GM21619 (cell line): Measurements from ENCODE around the gene PLXNA4.
"Not testable (repeated sequence)": the region's sequence is repeated elsewhere in the genome, so short reads cannot be mapped to it uniquely, and the experiment has no call there.

Experiments
- ATAC-seq: cut with Tn5 transposase; IDR thresholded peaks from one replicate; pipeline ENCODE4 v1.9.1; 2021; ENCODE audit not compliant: unreplicated experiment

Gene PLXNA4

GRCh38 chr7:132187391-132187790 lies 388.9 kb downstream of the PLXNA4 start:
- ATAC-seq, result no peak

- no peak for ATAC-seq
Observed at GRCh38 chr7:132185150-132185549, 391.1 kb downstream of the PLXNA4 start.

GRCh38 chr7:132183781-132184380 lies 392.4 kb downstream of the PLXNA4 start:
- no peak for ATAC-seq

GRCh38 chr7:132182992-132183391 lies 393.3 kb downstream of the PLXNA4 start:
- ATAC-seq, result no peak

- no peak for ATAC-seq
Observed at GRCh38 chr7:132181946-132182685, 394.2 kb downstream of the PLXNA4 start.

GRCh38 chr7:132181371-132181770 lies 394.9 kb downstream of the PLXNA4 start:
- no peak for ATAC-seq

- ATAC-seq, result no peak
Observed at GRCh38 chr7:132180481-132180880, 395.8 kb downstream of the PLXNA4 start.

GRCh38 chr7:132179681-132180080 lies 396.6 kb downstream of the PLXNA4 start:
- ATAC-seq, result no peak

- no peak for ATAC-seq
Observed at GRCh38 chr7:132179080-132179430, 397.2 kb downstream of the PLXNA4 start.

GRCh38 chr7:132178402-132179079 lies 397.7 kb downstream of the PLXNA4 start:
- ATAC-seq, result not testable (repeated sequence)

GRCh38 chr7:132177708-132178401 lies 398.4 kb downstream of the PLXNA4 start:
- no peak for ATAC-seq

- ATAC-seq, result no peak
Observed at GRCh38 chr7:132176719-132177118, 399.6 kb downstream of the PLXNA4 start.

GRCh38 chr7:132171130-132171576 lies 405.1 kb downstream of the PLXNA4 start:
- ATAC-seq, result no peak

- ATAC-seq, result no peak
Observed at GRCh38 chr7:132169730-132170129, 406.5 kb downstream of the PLXNA4 start.

GRCh38 chr7:132168239-132168638 lies 408.0 kb downstream of the PLXNA4 start:
- no peak for ATAC-seq

- not testable (repeated sequence) for ATAC-seq
Observed at GRCh38 chr7:132165695-132166094, 410.6 kb downstream of the PLXNA4 start.

GRCh38 chr7:132164558-132165125 lies 411.6 kb downstream of the PLXNA4 start:
- no peak for ATAC-seq

GRCh38 chr7:132162556-132163144 lies 413.6 kb downstream of the PLXNA4 start:
- no peak for ATAC-seq

GRCh38 chr7:132161976-132162375 lies 414.3 kb downstream of the PLXNA4 start:
- no peak for ATAC-seq

- ATAC-seq, result no peak
Observed at GRCh38 chr7:132161533-132161915, 414.7 kb downstream of the PLXNA4 start.
